H1 (cell line): Measurements from ENCODE around the gene SCARB1. TPM values are rescaled to one million over a fixed set of nuclear protein-coding genes. Genes with fewer than 3 reads are reported as not detected.

Experiments
- CTCF ChIA-PET: fragments of 300-600 bp; sonication (Branson Sonifier 250); formaldehyde crosslinking; loops from one replicate; lab custom pipeline; 2021; ENCODE audit not compliant: partially characterized antibody; lab: Charles Lee
- POLR2A ChIA-PET: fragments of 300-600 bp; sonication (Branson Sonifier 250); formaldehyde crosslinking; loops from one replicate; lab custom pipeline; 2021; ENCODE audit warnings: inconsistent platforms; ENCODE audit not compliant: partially characterized antibody; lab: Charles Lee
- DNase-seq, 2 experiments: peaks; one replicate each; pipeline versions ENCODE4 v3.0.0 to v3.0.0-alpha.2; 2010 to 2022; ENCODE audit warnings: low spot score in 2 of 2, low read depth in 1 of 2, mixed read lengths in 1 of 2
- FAIRE-seq: peaks from 2 replicates; lab custom pipeline; 2011; peaks lifted over from hg19 to GRCh38; lab: Jason Lieb, UNC
- H2AFZ ChIP-seq: 2 replicates; pipeline ENCODE4 v1.8.1; 2012; ENCODE audit warnings: low read length, inconsistent platforms
- H2AK5ac ChIP-seq: 2 replicates; pipeline ENCODE4 v1.6.1; 2013; ENCODE audit warnings: low read depth, low read length
- H2BK120ac ChIP-seq: replicated peaks from 2 replicates; pipeline ENCODE3; 2013; ENCODE audit warnings: low read depth, low read length, inconsistent platforms
- H2BK12ac ChIP-seq: 2 replicates; pipeline ENCODE4 v1.6.1; 2013; ENCODE audit warnings: low read depth, low read length
- H2BK15ac ChIP-seq: 2 replicates; pipeline ENCODE4 v1.6.1; 2013; ENCODE audit warnings: low read length
- H2BK20ac ChIP-seq: 2 replicates; pipeline ENCODE4 v1.6.1; 2013; ENCODE audit warnings: low read length
- H2BK5ac ChIP-seq: 2 replicates; pipeline ENCODE4 v1.6.1; 2013; ENCODE audit warnings: low read depth, low read length
- H3K14ac ChIP-seq: 2 replicates; pipeline ENCODE4 v1.6.1; 2013; ENCODE audit warnings: inconsistent platforms; ENCODE audit not compliant: insufficient read length
- H3K18ac ChIP-seq: 2 replicates; pipeline ENCODE4 v1.6.1; 2013; ENCODE audit warnings: low read length; ENCODE audit errors: extremely low read depth
- H3K23ac ChIP-seq: 2 replicates; pipeline ENCODE4 v1.6.1; 2013; ENCODE audit warnings: inconsistent platforms; ENCODE audit not compliant: insufficient read length
- H3K23me2 ChIP-seq: 2 replicates; pipeline ENCODE4 v1.6.1; 2013; ENCODE audit warnings: low read depth, low read length
- H3K27ac ChIP-seq: 2 replicates; pipeline ENCODE4 v1.6.1; 2011; ENCODE audit warnings: low read depth, low read length, inconsistent platforms
- H3K27me3 ChIP-seq, 4 experiments: replicated peaks in 1 of 4; 1 replicate in 1 of 4; 2 replicates in 3 of 4; pipeline versions ENCODE4 v1.6.1 to v1.8.1; 2011 to 2013; ENCODE audit warnings: low read length in 3 of 4, mild to moderate bottlenecking in 3 of 4, inconsistent platforms in 2 of 4, mixed read lengths in 2 of 4, moderate library complexity in 1 of 4; ENCODE audit not compliant: control insufficient read depth in 3 of 4, insufficient read depth in 3 of 4; ENCODE audit errors: extremely low read depth in 1 of 4
- H3K36me3 ChIP-seq, 4 experiments: 2 replicates each; pipeline versions ENCODE4 v1.6.1 to v1.8.1; 2011 to 2013; ENCODE audit warnings: mild to moderate bottlenecking in 4 of 4, low read length in 3 of 4, moderate library complexity in 2 of 4, control low read depth in 1 of 4, inconsistent platforms in 1 of 4; ENCODE audit not compliant: insufficient read depth in 4 of 4, control insufficient read depth in 2 of 4
- H3K4ac ChIP-seq: replicated peaks from 2 replicates; pipeline ENCODE3; 2013; ENCODE audit warnings: low read length, low read depth, mixed read lengths, inconsistent platforms; ENCODE audit not compliant: insufficient read length
- H3K4me1 ChIP-seq, 4 experiments: replicated peaks in 1 of 4; 1 replicate in 1 of 4; 2 replicates in 3 of 4; pipeline versions ENCODE4 v1.6.1 to v1.8.1; 2011 to 2013; ENCODE audit warnings: low read length in 3 of 4, inconsistent platforms in 2 of 4, mixed read lengths in 1 of 4; ENCODE audit not compliant: insufficient read depth in 4 of 4, control insufficient read depth in 3 of 4
- H3K4me2 ChIP-seq, 2 experiments: 2 replicates each; pipeline versions ENCODE4 v1.6.1 to v1.8.1; 2011 to 2013; ENCODE audit warnings: low read depth in 2 of 2, low read length in 2 of 2, control low read depth in 1 of 2, inconsistent platforms in 1 of 2, mild to moderate bottlenecking in 1 of 2; ENCODE audit not compliant: insufficient read depth in 1 of 2
- H3K4me3 ChIP-seq, 4 experiments: fragments of 200-600, 300-600 bp in 1 of 4; sonication (generic), shearing (Covaris generic), sonication (Bioruptor Twin) in 1 of 4; 2 replicates each; pipeline versions ENCODE4 v1.5.1 to v1.8.1; 2011 to 2016; ENCODE audit warnings: low read length in 4 of 4, low read depth in 3 of 4, control low read depth in 2 of 4, inconsistent platforms in 2 of 4, mild to moderate bottlenecking in 2 of 4, mixed read lengths in 1 of 4, moderate library complexity in 1 of 4; ENCODE audit not compliant: insufficient read depth in 2 of 4; ENCODE audit errors: extremely low read depth in 1 of 4
- H3K56ac ChIP-seq: replicated peaks from 2 replicates; pipeline ENCODE3; 2013; ENCODE audit warnings: low read depth, mild to moderate bottlenecking, mixed read lengths, low read length, inconsistent platforms; ENCODE audit not compliant: insufficient read length
- H3K79me1 ChIP-seq: 2 replicates; pipeline ENCODE4 v1.6.1; 2013; ENCODE audit warnings: low read depth, low read length, control low read depth
- H3K79me2 ChIP-seq, 2 experiments: 2 replicates each; pipeline versions ENCODE4 v1.6.1 to v1.8.1; 2012 to 2013; ENCODE audit warnings: low read length in 2 of 2, mild to moderate bottlenecking in 2 of 2, inconsistent platforms in 1 of 2; ENCODE audit not compliant: insufficient read depth in 2 of 2, control insufficient read depth in 1 of 2
- H3K9ac ChIP-seq, 4 experiments: replicated peaks in 1 of 4; 1 replicate in 1 of 4; 2 replicates in 3 of 4; pipeline versions ENCODE4 v1.6.1 to v1.8.1; 2011 to 2013; ENCODE audit warnings: low read depth in 3 of 4, low read length in 3 of 4, control low read depth in 2 of 4, mild to moderate bottlenecking in 2 of 4, moderate library complexity in 2 of 4, inconsistent platforms in 1 of 4; ENCODE audit errors: extremely low read depth in 1 of 4
- H3K9me3 ChIP-seq, 2 experiments: 2 replicates each; pipeline versions ENCODE4 v1.6.1 to v1.8.1; 2012 to 2013; ENCODE audit warnings: mild to moderate bottlenecking in 2 of 2, moderate library complexity in 2 of 2, control low read depth in 1 of 2, inconsistent platforms in 1 of 2, low read depth in 1 of 2, low read length in 1 of 2, mixed read lengths in 1 of 2; ENCODE audit not compliant: insufficient read depth in 2 of 2
- H4K20me1 ChIP-seq, 2 experiments: replicated peaks in 1 of 2; 2 replicates each; pipeline versions ENCODE3 to v1.8.1; 2011 to 2013; ENCODE audit warnings: inconsistent platforms in 2 of 2, low read length in 2 of 2, mild to moderate bottlenecking in 1 of 2; ENCODE audit not compliant: insufficient read depth in 2 of 2, control insufficient read depth in 1 of 2
- H4K5ac ChIP-seq: 2 replicates; pipeline ENCODE4 v1.6.1; 2013; ENCODE audit warnings: low read length, low read depth, mixed read lengths, inconsistent platforms; ENCODE audit not compliant: insufficient read length
- H4K8ac ChIP-seq: 2 replicates; pipeline ENCODE4 v1.8.0; 2013; ENCODE audit warnings: mild to moderate bottlenecking, moderate library complexity, low read length, inconsistent platforms; ENCODE audit not compliant: insufficient read depth; ENCODE audit errors: extremely low read depth
- H4K91ac ChIP-seq: replicated peaks from 2 replicates; pipeline ENCODE3; 2013; ENCODE audit warnings: low read length, mixed read lengths, inconsistent platforms; ENCODE audit not compliant: insufficient read length
- BRCA1 ChIP-seq: IDR thresholded peaks from 2 replicates; pipeline ENCODE4 v1.6.1; 2012; ENCODE audit warnings: low read depth, low read length, improper control_type of control experiment
- CREB1 ChIP-seq: IDR thresholded peaks from 2 replicates; pipeline ENCODE4 v1.6.1; 2012; ENCODE audit warnings: inconsistent platforms
- EP300 ChIP-seq, 2 experiments: IDR thresholded peaks; 1 replicate in 1 of 2; 2 replicates in 1 of 2; pipeline ENCODE4 v1.6.1; 2011 to 2012; ENCODE audit warnings: low read depth in 2 of 2, low read length in 2 of 2, mild to moderate bottlenecking in 2 of 2, borderline replicate concordance in 1 of 2, inconsistent platforms in 1 of 2, moderate library complexity in 1 of 2
- JUND ChIP-seq: IDR thresholded peaks from 2 replicates; pipeline ENCODE4 v1.6.1; 2011; ENCODE audit warnings: mild to moderate bottlenecking, improper control_type of control experiment, low read length
- KDM1A ChIP-seq: fragments of 200-600, 300-600 bp; sonication (generic); IDR thresholded peaks from 2 replicates; pipeline ENCODE4 v1.7.1; 2016; ENCODE audit warnings: mild to moderate bottlenecking, low read length, borderline replicate concordance
- POU5F1 ChIP-seq: IDR thresholded peaks from 2 replicates; pipeline ENCODE4 v1.6.1; 2011; ENCODE audit warnings: low read depth, mild to moderate bottlenecking, low read length, moderate library complexity
- TCF12 ChIP-seq: IDR thresholded peaks from 2 replicates; pipeline ENCODE4 v1.6.1; 2011; ENCODE audit warnings: low read depth, mild to moderate bottlenecking, low read length
- YY1 ChIP-seq: IDR thresholded peaks from 2 replicates; pipeline ENCODE4 v1.6.1; 2011; ENCODE audit warnings: low read depth, mild to moderate bottlenecking, low read length
- WGBS, 2 experiments: shearing (Covaris generic) in 1 of 2; methylation state at CpG; one replicate each; pipeline versions ENCODE4 v1.1.6 to v1.1.7; 2013 to 2015; ENCODE audit warnings: low lambda C conversion rate in 2 of 2, mixed read lengths in 2 of 2, inconsistent platforms in 1 of 2, low coverage in 1 of 2, missing lambda C conversion rate in 1 of 2; ENCODE audit not compliant: insufficient replicate concordance in 2 of 2, insufficient coverage in 1 of 2, insufficient read length in 1 of 2; ENCODE audit errors: extremely low coverage in 1 of 2, missing lambda C conversion rate in 1 of 2; 5-methylcytosine and 5-hydroxymethylcytosine counted together
- polyA plus RNA-seq, 7 experiments: library from polyadenylated mRNA; depleted of rRNA in 3 of 7; stranded (reverse) in 5 of 7; unstranded in 2 of 7; fragments of >200 nt in 5 of 7; fragments of 200-250 nt in 2 of 7; gene quantifications; 1 replicate in 5 of 7; 2 replicates in 1 of 7; 4 replicates in 1 of 7; pipeline versions ENCODE4 v1.2.1 to v1.2.3, GENCODE V29; 2011 to 2013; ENCODE audit warnings: missing spikeins in 2 of 7, mixed read lengths in 2 of 7
- total RNA-seq: library from RNA; stranded (reverse); fragmentation: NEBNext Ultra II Directional; extraction: Animal tissue kit (Norgen Biotek cat#: 25700); gene quantifications from 2 replicates; pipeline ENCODE4 v1.2.1, GENCODE V29; 2021
- TF ChIP-seq, protein P1 (sequence below), 3 experiments: IDR thresholded peaks; 1 replicate in 2 of 3; 2 replicates in 1 of 3; pipeline versions ENCODE4 v1.5.1 to v1.6.1; 2011; ENCODE audit warnings: low read length in 3 of 3, mild to moderate bottlenecking in 3 of 3, inconsistent platforms in 2 of 3, low read depth in 1 of 3, moderate library complexity in 1 of 3; ENCODE audit not compliant: insufficient read depth in 1 of 3; ENCODE audit errors: control extremely low read depth in 1 of 3

SCARB1 gene
- total and polyA plus RNA-seq, 2 of the 8 experiments (the other 6 are each of a cell fraction or from before 2014, with no cell fraction given): 45.3 to 57.1 TPM

DNA sequence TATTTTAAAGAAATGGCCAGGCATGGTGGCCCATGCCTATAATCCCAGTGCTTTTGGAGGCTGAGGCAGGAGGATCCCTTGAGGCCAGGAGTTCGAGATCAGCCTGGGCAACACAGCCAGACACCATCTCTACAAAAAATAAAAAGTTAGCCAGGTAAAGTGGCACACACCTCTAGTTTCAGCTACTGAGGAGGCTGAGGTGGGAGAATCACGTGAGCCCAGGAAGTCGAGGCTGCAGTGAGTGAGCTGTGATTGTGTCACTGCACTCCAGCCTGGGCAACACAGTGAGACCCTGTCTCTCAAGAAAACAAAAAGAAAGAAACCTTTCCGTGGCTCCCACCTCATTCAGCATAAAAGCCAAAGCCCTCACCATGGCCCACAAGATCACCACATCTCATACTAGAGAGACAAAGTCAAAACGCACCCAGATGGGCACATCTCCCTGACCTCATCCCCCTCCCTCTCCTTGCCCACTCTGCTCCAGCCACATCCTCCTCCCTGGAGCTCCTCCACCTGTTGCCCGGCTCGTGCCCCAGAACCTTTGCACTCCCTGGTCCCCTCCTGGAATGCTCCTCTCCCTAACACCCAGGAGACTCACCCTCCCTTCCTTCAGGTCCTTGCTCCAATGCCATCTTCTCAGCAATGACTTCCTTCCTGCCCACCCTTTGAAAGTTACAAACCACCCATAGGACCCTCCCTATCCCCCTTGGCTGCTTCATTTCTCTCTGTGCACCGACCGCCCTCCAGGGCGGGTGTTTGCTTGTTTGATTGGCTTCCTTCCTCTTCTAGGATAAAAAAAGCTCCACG lies 4.8 kb upstream of the SCARB1 start:
- FAIRE-seq: no peak
- 83% methylated on average over 11 of the region's 11 CpGs; no CpG with 5 or more reads in 1 of the 2 experiments for WGBS, 2 experiments
- Histone ChIP-seq H3K4ac (no peak overlapping the region), H3K23ac (no peak overlapping the region), H2AFZ (peak overlapping the region; percentile 83; the same call in 1 of the 2 replicates), H3K36me3 (no peaks in the 10 kb centered on the region), H2BK120ac (peak overlapping the region; percentile 41), H2BK15ac (no peak overlapping the region), H3K27ac (0 out of 2 replicates have a peak overlapping the region, but pooled peaks have one; percentile 7), H2BK20ac (peak overlapping the region; percentile 80; the same call in 1 of the 2 replicates), H3K4me1 (peaks cover 0 to 11% (median 8%) of the 10 kb centered on the region in 4 experiments; a peak in 6 of 7 replicates), H3K4me2 (no peak overlapping the region), H2AK5ac (no peak overlapping the region), H3K18ac (peak overlapping the region; percentile 7; the same call in 1 of the 2 replicates), H4K20me1 (no peaks in the 10 kb centered on the region), H3K14ac (no peak overlapping the region), H3K27me3 (no peaks in the 10 kb centered on the region), H2BK5ac (peak overlapping the region; percentile 54; the same call in 1 of the 2 replicates), H3K56ac (no peak overlapping the region), H3K79me1 (no peaks in the 10 kb centered on the region), H3K9me3 (no peaks in the 10 kb centered on the region)
- ChIA-PET POLR2A (interaction anchor here (1.0 to 2.2 kb wide), 3 partner anchors 16 to 49 kb away, joined by 3 to 10 read pairs (median 3); partner anchors contain the start of gene UBC), CTCF (interaction anchor here (0.5 to 2.1 kb wide), 5 partner anchors 12 to 146 kb away, joined by 3 to 5 read pairs (median 4); no protein-coding TSS in a partner anchor)
- DNase-seq: no peak
- TF ChIP-seq JUND: no peak
- no peak for TF ChIP-seq CREB1
- no peak for TF ChIP-seq POU5F1
- no peak for TF ChIP-seq KDM1A
- TF ChIP-seq BRCA1: no peak
- TF ChIP-seq, protein P1, sequence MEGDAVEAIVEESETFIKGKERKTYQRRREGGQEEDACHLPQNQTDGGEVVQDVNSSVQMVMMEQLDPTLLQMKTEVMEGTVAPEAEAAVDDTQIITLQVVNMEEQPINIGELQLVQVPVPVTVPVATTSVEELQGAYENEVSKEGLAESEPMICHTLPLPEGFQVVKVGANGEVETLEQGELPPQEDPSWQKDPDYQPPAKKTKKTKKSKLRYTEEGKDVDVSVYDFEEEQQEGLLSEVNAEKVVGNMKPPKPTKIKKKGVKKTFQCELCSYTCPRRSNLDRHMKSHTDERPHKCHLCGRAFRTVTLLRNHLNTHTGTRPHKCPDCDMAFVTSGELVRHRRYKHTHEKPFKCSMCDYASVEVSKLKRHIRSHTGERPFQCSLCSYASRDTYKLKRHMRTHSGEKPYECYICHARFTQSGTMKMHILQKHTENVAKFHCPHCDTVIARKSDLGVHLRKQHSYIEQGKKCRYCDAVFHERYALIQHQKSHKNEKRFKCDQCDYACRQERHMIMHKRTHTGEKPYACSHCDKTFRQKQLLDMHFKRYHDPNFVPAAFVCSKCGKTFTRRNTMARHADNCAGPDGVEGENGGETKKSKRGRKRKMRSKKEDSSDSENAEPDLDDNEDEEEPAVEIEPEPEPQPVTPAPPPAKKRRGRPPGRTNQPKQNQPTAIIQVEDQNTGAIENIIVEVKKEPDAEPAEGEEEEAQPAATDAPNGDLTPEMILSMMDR (IDR thresholded peaks at IDR 0.05; ENCODE audit: control extremely low read depth in 1 of 3, insufficient read depth in 1 of 3, low read depth in 1 of 3, low read length in 3 of 3): no peak
- no peak for TF ChIP-seq TCF12
- no peak for TF ChIP-seq YY1
- no peak for TF ChIP-seq EP300 (IDR thresholded peaks at IDR 0.05; ENCODE audit: borderline replicate concordance in 1 of 2, low read depth in 2 of 2, low read length in 2 of 2)
- TF ChIP-seq, all 59 proteins: peak for 0
- Histone ChIP-seq H2BK12ac (0 out of 2 replicates have a peak overlapping the region, but pooled peaks have one; percentile 35), H4K91ac (peak overlapping the region; percentile 30), H3K4me3 (no peak overlapping the region), H3K9ac (no peak overlapping the region), H3K79me2 (no peaks in the 10 kb centered on the region), H3K23me2 (peaks cover 4% of the 10 kb centered on the region; the same call in 1 of the 2 replicates), H4K5ac (no peak overlapping the region), H4K8ac (0 out of 2 replicates have a peak overlapping the region, but pooled peaks have one; percentile 73)
